Measurements from ENCODE around the gene ZNF254.

DNA sequence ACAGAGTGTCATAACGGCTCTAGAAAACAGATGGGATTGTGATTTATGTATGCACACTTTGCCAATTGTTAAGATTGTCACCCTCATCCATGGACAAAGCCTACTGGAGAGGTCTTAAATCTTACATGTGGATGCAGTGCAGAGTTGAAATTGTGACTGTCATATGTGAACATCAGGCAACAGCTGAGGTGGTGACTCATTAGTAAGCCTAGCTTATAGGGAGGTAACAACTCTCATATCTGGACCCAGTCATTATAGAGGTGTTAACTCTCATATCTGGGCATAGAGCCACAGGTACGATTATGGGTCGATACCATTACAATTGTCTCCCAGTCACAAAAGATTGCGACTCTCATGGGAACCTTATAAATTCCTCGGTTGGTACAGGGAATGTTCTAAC is 29.8 kb upstream of the ZNF254 start:
- TF ChIP-seq, protein P1, sequence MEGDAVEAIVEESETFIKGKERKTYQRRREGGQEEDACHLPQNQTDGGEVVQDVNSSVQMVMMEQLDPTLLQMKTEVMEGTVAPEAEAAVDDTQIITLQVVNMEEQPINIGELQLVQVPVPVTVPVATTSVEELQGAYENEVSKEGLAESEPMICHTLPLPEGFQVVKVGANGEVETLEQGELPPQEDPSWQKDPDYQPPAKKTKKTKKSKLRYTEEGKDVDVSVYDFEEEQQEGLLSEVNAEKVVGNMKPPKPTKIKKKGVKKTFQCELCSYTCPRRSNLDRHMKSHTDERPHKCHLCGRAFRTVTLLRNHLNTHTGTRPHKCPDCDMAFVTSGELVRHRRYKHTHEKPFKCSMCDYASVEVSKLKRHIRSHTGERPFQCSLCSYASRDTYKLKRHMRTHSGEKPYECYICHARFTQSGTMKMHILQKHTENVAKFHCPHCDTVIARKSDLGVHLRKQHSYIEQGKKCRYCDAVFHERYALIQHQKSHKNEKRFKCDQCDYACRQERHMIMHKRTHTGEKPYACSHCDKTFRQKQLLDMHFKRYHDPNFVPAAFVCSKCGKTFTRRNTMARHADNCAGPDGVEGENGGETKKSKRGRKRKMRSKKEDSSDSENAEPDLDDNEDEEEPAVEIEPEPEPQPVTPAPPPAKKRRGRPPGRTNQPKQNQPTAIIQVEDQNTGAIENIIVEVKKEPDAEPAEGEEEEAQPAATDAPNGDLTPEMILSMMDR (IDR thresholded peaks at IDR 0.05; ENCODE audit: low read depth, low read length) = no peak
- no peak for TF ChIP-seq POLR2A (IDR thresholded peaks at IDR 0.05; ENCODE audit: extremely low read depth, insufficient read length)
- TF ChIP-seq, protein P2, sequence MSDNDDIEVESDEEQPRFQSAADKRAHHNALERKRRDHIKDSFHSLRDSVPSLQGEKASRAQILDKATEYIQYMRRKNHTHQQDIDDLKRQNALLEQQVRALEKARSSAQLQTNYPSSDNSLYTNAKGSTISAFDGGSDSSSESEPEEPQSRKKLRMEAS (IDR thresholded peaks at IDR 0.05; ENCODE audit: low read depth, low read length) = no peak

Measured in NB4 (cell line).